ENCODE data around the gene FAM98B. TPM values are rescaled to one million over a fixed set of nuclear protein-coding genes. Genes with fewer than 3 reads are reported as not detected.

The FAM98B gene
- polyA plus RNA-seq, 1 donor (not counting 4 experiments of a cell fraction or from before 2014, with no cell fraction given), result 22.2 TPM

GRCh38 chr15:38425269-38425668, 28.7 kb upstream of the FAM98B start:
- Histone ChIP-seq H3K4me2 (ENCODE audit: control insufficient read depth, extremely low read depth, insufficient read depth, low read depth, low read length) (no peak overlapping the region), H3K9ac (ENCODE audit: control insufficient read depth, extremely low read depth, insufficient read depth, low read length) (no peak overlapping the region), H4K20me1 (ENCODE audit: control insufficient read depth, extremely low read depth, insufficient read depth, low read length) (no peaks in the 10 kb centered on the region), H3K27ac (ENCODE audit: control insufficient read depth, insufficient read depth, low read length) (no peak overlapping the region), H3K9me3 (ENCODE audit: control insufficient read depth, low read depth, low read length) (no peaks in the 10 kb centered on the region), H3K9me1 (ENCODE audit: control insufficient read depth, extremely low read depth, insufficient read depth, low read length) (no peaks in the 10 kb centered on the region), H3K27me3 (ENCODE audit: control insufficient read depth, extremely low read depth, insufficient read depth, low read length) (peaks cover 12% of the 10 kb centered on the region), H2AFZ (ENCODE audit: control insufficient read depth, low read length) (no peak overlapping the region), H3K4me3 (ENCODE audit: control insufficient read depth in 2 of 3, extremely low read depth in 1 of 3, insufficient read depth in 2 of 3, low read depth in 1 of 3, low read length in 3 of 3) (no peak overlapping the region), H3K4me1 (ENCODE audit: control insufficient read depth, extremely low read depth, insufficient read depth, low read length) (no peaks in the 10 kb centered on the region), H3K36me3 (ENCODE audit: control insufficient read depth in 2 of 2, extremely low read depth in 1 of 2, insufficient read depth in 2 of 2, low read length in 2 of 2) (no peaks in the 10 kb centered on the region), H3K79me2 (ENCODE audit: control insufficient read depth, insufficient read depth, low read length) (no peaks in the 10 kb centered on the region)
- DNase-seq (ENCODE audit: low read depth, low spot score), result no peak
- dilution Hi-C loops (cut with MboI; ENCODE audit: extremely low pct_ligation_motif_present, low sequenced_read_pairs), result no loop called here
- TF ChIP-seq EZH2 (IDR thresholded peaks at IDR 0.05; ENCODE audit: low read length), result no peak
- no peak for TF ChIP-seq CTCF (optimal IDR thresholded peaks at IDR 0.05 in 1 of 3, IDR thresholded peaks at IDR 0.05 in 1 of 3, conservative IDR thresholded peaks at IDR 0.05 in 1 of 3; ENCODE audit: extremely low read depth in 1 of 3, insufficient read depth in 2 of 3, low read length in 3 of 3)
- FAIRE-seq, result no peak

- dilution Hi-C loops (cut with MboI; ENCODE audit: extremely low pct_ligation_motif_present, low sequenced_read_pairs), result no loop called here
- no peak for FAIRE-seq
- DNase-seq (ENCODE audit: low read depth, low spot score), result no peak
Measured at GRCh38 chr15:38427380-38427779, 26.5 kb upstream of the FAM98B start.

More at GRCh38 chr15:38427380-38427779, 26.5 kb upstream of the FAM98B start:
- Histone ChIP-seq H3K27ac (ENCODE audit: control insufficient read depth, insufficient read depth, low read length) (no peak overlapping the region), H3K9ac (ENCODE audit: control insufficient read depth, extremely low read depth, insufficient read depth, low read length) (no peak overlapping the region), H3K36me3 (ENCODE audit: control insufficient read depth in 2 of 2, extremely low read depth in 1 of 2, insufficient read depth in 2 of 2, low read length in 2 of 2) (no peaks in the 10 kb centered on the region), H3K4me1 (ENCODE audit: control insufficient read depth, extremely low read depth, insufficient read depth, low read length) (no peaks in the 10 kb centered on the region), H3K9me1 (ENCODE audit: control insufficient read depth, extremely low read depth, insufficient read depth, low read length) (no peaks in the 10 kb centered on the region), H4K20me1 (ENCODE audit: control insufficient read depth, extremely low read depth, insufficient read depth, low read length) (no peaks in the 10 kb centered on the region), H3K9me3 (ENCODE audit: control insufficient read depth, low read depth, low read length) (no peaks in the 10 kb centered on the region), H3K79me2 (ENCODE audit: control insufficient read depth, insufficient read depth, low read length) (no peaks in the 10 kb centered on the region), H3K27me3 (ENCODE audit: control insufficient read depth, extremely low read depth, insufficient read depth, low read length) (peaks cover 8% of the 10 kb centered on the region), H3K4me2 (ENCODE audit: control insufficient read depth, extremely low read depth, insufficient read depth, low read depth, low read length) (no peak overlapping the region), H3K4me3 (ENCODE audit: control insufficient read depth in 2 of 3, extremely low read depth in 1 of 3, insufficient read depth in 2 of 3, low read depth in 1 of 3, low read length in 3 of 3) (no peak overlapping the region), H2AFZ (ENCODE audit: control insufficient read depth, low read length) (no peak overlapping the region)
- no peak for TF ChIP-seq CTCF (optimal IDR thresholded peaks at IDR 0.05 in 1 of 3, IDR thresholded peaks at IDR 0.05 in 1 of 3, conservative IDR thresholded peaks at IDR 0.05 in 1 of 3; ENCODE audit: extremely low read depth in 1 of 3, insufficient read depth in 2 of 3, low read length in 3 of 3)
- no peak for TF ChIP-seq EZH2 (IDR thresholded peaks at IDR 0.05; ENCODE audit: low read length)
